Inflammatory macrophage (primary cell): ENCODE measurements around the gene USP49.

Experiments used
- DNase-seq, 2 donors: peaks; one replicate each; pipeline ENCODE4 v3.0.0-alpha.2; 2020 to 2022

Gene USP49

DNA sequence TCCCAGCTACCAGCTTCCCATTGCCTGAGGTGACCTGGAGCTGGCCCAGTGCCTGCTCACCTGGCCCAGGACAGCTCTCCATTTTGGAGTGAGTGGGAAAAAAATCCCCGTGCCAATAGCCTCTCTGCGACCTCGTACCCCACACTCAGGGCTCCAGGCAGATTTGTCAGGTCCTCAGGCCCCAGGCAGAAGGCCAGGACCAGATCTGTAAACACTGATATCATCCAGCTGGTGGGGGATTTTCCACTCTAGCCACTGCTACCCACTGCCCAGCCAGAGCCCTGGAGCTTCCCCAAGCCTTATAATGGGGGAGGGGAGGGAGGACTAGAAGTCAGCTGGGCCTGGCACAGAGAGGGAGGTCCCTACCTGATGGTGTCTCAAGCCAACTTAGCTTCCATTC lies 146.6 kb downstream of the USP49 start:
- DNase-seq, result no peak

DNA sequence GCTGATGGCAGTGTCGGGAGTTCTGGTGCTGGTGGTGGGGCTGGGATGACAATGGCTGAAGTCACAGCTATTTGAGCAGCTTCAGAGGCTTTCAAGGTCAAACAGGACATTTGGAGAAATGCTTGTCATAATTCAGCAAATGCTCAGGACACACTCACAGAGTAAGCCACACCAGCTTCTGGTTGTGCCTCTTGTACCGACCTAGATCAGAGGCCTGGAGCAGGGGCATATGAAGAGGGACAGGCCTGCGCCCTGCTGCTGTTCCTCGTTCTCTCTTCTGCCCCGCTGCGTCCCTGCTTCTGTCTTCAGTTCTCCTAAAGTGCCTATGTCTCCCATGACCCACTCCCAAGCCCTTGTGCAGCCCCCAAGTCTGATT lies 147.1 kb downstream of the USP49 start:
- no peak for DNase-seq

DNA sequence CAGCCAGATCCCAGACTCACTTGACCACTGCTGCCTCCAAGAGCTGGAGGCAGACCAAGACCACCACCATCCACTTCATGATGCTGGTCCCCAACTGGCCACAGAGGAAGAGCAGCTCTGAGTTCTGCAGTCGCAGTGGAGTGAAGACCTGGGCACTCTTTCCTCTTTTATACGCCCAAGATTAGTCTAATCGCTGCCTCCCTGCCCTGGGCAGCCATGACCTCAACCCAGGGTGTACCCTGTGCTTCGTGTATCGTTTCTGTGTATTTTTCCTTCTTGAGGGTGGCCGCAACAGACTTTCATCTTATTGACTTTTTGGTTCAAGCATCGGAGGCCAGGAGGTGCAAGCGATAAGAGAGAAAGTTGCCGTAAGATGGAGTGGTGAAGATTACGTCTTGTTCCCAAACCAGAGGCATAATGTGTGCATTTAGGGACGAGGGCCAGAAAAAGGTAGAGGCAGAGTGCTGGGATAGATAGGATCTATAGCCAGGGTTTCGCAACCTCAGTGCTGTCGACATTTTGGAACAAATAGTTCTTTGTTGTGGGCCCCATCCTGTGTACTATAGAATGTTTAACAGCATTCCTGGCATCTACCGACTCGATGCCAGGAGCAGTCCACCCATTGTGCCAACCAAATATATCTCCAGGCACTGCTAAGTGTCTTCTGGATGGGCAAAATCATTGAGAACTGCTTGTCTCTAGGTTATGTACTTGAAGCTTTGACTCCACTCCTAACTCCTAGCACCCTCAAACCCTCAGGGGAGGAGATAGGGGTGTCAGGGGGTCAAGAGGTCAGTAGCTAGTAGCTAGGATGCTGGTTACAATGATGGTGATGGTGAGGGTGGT lies 147.7 kb downstream of the USP49 start, which contains the start of gene PGC:
Gene PGC, minus strand, starts transcription at position 142 of the 846 bp plus-strand sequence. Its CDS starts 63 bp downstream, at position 79.
- no peak for DNase-seq

DNA sequence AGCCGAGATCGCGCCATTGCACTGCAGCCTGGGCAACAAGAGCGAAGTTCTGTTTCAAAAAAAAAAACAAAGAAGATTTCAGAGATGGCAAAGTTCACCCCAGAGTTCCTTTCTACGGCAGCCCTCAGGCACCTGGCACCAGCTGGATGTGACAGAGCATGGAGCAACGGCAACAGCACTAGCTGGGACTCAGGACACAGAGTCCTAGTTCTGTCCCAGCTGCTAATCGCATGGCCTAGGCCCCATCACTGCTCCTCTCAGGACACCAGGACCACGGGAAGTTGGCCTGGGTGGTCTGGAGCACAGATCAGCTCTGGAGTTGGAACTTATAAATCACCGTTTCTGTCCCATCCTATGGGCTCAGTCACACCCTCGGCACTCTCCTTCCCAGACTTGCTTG lies 149.1 kb downstream of the USP49 start:
- DNase-seq, result no peak

DNA sequence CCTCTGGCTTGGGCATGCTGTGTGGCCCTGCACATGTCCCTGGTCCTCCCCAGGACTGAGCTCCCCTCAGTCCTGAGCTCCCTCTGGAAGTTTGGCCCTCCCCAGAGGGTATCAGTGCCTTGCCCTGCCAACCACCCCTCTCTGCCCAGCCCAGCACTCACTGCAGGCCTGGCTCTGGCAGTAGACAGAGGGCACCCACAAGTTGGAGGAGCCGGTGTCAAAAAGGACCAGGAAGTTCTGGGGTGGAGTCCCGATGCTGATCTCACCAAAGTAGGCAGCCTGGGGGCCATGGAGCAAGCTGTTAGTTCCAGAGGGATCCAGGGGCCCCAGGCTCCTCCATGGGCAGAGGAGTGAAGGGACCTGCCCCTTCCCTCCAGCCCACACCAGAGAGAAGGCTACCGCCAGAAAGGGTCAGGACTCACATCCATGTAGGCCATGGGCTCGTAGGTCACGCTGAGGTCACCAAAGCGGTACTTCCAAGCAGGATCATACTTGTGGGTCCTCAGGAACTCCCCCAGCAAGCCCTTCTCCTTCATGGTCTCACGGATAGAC lies 150.9 kb downstream of the USP49 start:
- no peak for DNase-seq

DNA sequence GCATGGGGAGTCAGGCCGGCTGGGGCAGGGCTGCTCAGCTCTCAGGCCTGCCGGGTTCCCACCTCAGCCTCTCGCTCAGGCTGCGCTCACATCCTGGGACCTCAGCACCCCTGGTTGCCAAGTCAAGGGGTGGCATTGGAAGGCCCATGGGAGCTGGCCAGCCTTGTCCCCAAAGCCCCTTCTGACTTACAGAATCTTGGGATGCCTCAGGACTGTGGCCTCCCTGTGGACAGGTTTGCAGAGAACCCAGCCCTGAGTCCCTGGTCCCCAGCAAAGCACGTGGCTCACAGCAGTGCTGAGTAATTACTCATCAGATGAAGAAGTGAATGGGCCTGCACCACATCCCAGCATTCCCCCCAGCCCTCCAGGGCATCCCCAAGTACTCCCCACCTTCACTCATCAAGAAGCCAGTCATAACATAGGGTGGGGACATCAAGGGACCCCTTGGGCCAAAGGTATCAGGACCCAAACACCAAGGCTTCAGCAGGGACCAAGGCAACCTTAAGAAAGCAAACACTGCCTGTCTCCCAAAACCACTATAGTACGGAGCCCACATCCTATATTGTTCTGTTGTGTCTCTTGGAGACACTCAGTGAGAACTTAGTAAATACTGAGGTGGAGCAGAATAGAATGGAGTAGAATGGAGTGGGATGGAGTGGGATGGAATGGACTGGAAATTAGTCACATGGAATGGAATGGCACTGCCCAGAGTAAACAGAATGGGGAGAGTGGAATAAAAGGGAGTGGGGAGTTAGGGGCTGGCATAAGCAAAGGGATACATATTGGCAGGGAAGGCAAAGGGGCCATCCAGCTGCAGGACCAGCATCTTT lies 151.6 kb downstream of the USP49 start:
- DNase-seq, result no peak

DNA sequence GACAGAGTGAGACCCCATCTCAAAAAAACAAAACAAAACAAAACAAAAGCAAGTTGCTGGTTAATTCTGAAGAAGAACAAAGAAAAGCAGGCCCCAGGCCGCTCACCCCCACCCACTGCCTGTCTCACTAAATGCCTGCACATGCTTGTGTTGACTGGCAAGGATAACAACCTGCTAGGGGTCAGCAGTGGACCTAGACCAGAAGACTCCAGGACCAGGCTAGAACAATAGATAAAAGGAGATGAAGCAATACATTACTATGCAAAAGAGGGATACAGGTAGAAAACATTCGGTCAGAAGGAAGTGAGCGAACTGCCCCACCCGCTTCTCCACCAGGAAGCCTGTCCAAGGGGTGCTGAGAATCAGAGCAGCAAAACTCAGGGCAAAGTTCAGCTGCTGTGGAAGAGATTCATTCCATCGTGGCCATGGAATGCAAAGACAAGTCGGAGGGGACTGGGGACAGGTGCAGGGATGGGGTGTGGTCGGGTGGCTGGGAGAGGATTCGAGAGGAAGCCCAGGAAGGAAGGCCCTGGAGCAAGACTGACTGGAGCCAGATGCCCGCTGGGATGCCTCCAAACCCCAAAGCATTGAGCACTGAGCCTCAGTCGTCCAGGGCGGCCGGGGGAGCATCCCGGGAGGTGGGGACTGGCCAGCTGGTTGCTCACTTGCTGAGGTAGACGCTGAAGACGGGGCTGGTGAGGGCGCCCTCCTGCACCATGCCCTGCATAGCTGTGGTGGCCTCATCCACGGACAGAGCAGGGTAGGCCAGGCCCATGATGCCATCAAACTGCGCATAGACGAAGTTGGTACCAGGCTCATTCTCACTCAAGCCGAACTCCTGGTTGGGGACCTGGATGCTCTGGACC lies 153.3 kb downstream of the USP49 start:
- DNase-seq, result no peak

DNA sequence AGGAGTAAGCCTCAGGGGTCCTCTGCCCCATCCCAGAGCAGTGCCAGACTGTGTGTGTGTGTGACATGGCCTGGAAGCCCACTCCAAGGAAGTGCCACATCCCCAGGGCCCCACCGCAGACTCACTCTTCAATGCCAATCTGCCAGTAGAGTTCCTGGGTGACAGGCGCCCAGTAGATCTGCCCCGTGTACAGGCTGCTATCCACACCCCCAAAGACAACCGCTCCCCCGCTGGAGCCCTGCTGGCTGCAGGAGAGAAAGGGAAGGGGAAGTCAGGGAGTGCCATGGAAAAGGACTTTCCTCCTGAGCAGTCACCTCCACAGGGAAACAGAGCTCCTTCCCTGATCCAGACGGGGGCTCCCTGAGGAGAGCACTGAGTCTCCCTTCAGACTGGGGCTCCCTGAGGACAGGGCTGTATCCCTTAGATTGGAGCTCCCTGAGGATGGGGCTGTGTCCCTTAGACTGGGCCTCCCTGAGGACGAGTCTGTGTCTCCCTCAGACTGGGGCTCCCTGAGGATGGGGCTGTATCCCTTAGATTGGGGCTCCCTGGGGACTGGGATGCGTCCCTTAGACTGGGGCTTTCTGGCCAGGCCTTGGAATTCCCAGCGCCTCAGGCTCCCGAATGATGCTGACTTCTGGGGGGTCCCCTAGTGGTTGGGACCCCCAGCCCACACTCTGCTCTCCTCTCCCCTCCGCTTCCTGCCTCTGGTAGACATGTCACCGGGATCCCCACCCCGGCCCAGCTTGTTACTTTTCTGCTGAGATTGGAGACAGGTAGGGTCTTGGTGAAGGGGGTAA lies 154.6 kb downstream of the USP49 start:
- no peak for DNase-seq
